ENCODE results near the gene VOPP1.
"Not testable (repeated sequence)": the region's sequence is repeated elsewhere in the genome, so short reads cannot be mapped to it uniquely, and the experiment has no call there.

The VOPP1 gene

GRCh38 chr7:55472928-55473725 lies 99.2 kb downstream of the VOPP1 start:
- no peak for DNase-seq (ENCODE audit: insufficient read length, low spot score)
- FAIRE-seq = no peak
- TF ChIP-seq TAF1 (IDR thresholded peaks at IDR 0.05; ENCODE audit: low read depth, low read length) (no peak), PAX5 (IDR thresholded peaks at IDR 0.05; ENCODE audit: insufficient read depth, low read length, severe bottlenecking) (no peak), SPI1 (IDR thresholded peaks at IDR 0.05; ENCODE audit: low read depth, low read length) (no peak), POLR2AphosphoS5 (IDR thresholded peaks at IDR 0.05; ENCODE audit: low read depth, low read length) (no peak), POU2F2 (IDR thresholded peaks at IDR 0.05; ENCODE audit: low read depth, low read length) (no peak), POLR2A (IDR thresholded peaks at IDR 0.05; ENCODE audit: low read depth, low read length) (no peak)

DNA sequence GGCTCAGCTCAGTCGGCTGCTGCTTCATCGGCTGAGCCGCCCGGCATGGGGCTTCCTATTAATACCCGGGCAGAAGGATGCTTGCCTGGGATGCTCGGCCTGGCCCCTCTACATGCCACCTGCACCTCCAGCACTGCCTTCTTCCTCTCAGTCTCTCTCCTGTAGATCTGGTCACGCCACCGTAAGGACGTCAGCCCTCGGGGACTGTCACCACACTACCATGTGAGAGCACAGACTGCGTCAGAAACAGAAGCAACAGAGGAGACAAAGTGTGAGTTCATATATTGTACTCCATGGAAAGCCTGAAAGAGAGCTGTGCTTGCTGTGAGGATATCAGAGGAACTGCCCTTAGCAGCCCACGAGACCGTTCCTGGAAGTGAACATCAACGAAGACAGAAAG lies 99.9 kb downstream of the VOPP1 start:
- not testable (repeated sequence) for DNase-seq (ENCODE audit: insufficient read length, low spot score)
- FAIRE-seq = peak; percentile 89

DNA sequence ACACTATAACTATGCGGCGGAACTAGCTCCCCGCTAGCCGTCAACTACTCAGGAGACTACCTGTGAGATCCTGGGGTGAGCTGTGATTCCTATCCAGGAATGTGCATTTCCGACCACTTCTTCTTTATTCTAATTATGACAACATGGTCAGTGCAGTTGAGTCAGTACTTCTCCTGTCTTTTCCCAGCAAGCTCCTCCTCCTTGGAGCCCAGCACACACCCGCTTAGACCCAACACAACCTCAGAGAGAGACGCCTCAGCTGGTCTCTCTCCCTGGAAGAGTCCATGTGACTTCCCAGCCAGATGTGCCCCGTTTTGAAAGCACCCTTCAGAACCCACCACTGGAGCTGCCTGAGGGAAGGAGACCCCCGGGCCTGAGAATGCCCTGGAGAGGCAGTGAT lies 100.7 kb downstream of the VOPP1 start:
- FAIRE-seq = peak; percentile 56

DNA sequence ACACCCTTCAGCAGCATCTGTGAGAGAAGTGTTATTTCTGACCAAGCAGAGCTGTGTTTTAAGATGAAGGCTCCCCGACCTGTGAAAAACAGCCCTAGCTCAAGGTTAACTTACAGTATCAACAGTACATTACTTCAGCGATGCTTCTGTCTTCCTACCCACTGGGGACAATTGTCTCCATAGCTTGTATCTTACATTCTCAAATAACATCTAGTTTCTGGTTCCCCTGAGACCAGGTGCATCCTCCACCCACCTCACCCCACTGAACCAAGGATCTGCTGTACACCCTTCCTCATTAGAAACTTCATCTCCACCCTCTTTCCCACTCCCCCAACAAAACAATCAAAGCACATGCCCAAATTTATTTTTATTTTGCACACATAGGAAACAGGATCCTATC lies 102.0 kb downstream of the VOPP1 start:
- no peak for FAIRE-seq
- DNase-seq (ENCODE audit: insufficient read length, low spot score) = no peak
- no peak for TF ChIP-seq TAF1 (IDR thresholded peaks at IDR 0.05; ENCODE audit: low read depth, low read length)
- no peak for TF ChIP-seq SPI1 (IDR thresholded peaks at IDR 0.05; ENCODE audit: low read depth, low read length)
- no peak for TF ChIP-seq POLR2A (IDR thresholded peaks at IDR 0.05; ENCODE audit: low read depth, low read length)
- TF ChIP-seq PAX5 (IDR thresholded peaks at IDR 0.05; ENCODE audit: insufficient read depth, low read length, severe bottlenecking) = no peak
- TF ChIP-seq POLR2AphosphoS5 (IDR thresholded peaks at IDR 0.05; ENCODE audit: low read depth, low read length) = no peak
- no peak for TF ChIP-seq POU2F2 (IDR thresholded peaks at IDR 0.05; ENCODE audit: low read depth, low read length)

More for the DNA sequence above, 100.7 kb downstream of the VOPP1 start:
- DNase-seq (ENCODE audit: insufficient read length, low spot score) = not testable (repeated sequence)

DNA sequence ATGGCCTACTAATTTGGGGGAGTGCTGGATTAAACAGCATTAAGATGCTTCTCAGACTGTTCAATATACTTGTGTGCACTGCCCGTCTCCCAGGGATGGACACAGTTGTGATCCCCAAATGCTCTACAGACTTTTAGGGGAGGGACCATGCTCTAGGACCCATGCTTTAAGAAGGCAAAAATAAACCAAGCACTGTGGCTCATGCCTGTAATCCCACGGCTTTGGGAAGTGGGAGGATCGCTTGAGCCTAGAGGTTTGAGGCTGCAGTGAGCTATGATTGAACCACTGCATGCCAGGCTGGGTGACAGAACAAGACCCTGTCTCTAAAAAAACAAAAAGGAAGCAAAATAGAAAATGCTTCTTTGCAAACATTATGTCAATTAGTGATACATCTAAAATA lies 102.6 kb downstream of the VOPP1 start:
- TF ChIP-seq POLR2AphosphoS5 (IDR thresholded peaks at IDR 0.05; ENCODE audit: low read depth, low read length) (no peak), SPI1 (IDR thresholded peaks at IDR 0.05; ENCODE audit: low read depth, low read length) (no peak), PAX5 (IDR thresholded peaks at IDR 0.05; ENCODE audit: insufficient read depth, low read length, severe bottlenecking) (no peak), POLR2A (IDR thresholded peaks at IDR 0.05; ENCODE audit: low read depth, low read length) (no peak), TAF1 (IDR thresholded peaks at IDR 0.05; ENCODE audit: low read depth, low read length) (no peak), POU2F2 (IDR thresholded peaks at IDR 0.05; ENCODE audit: low read depth, low read length) (no peak)
- FAIRE-seq = no peak

GRCh38 chr7:55469271-55469681 lies 103.0 kb downstream of the VOPP1 start:
- DNase-seq (ENCODE audit: insufficient read length, low spot score) = no peak
- TF ChIP-seq POLR2AphosphoS5 (IDR thresholded peaks at IDR 0.05; ENCODE audit: low read depth, low read length) (no peak), PAX5 (IDR thresholded peaks at IDR 0.05; ENCODE audit: insufficient read depth, low read length, severe bottlenecking) (no peak), POU2F2 (IDR thresholded peaks at IDR 0.05; ENCODE audit: low read depth, low read length) (no peak), SPI1 (IDR thresholded peaks at IDR 0.05; ENCODE audit: low read depth, low read length) (no peak), TAF1 (IDR thresholded peaks at IDR 0.05; ENCODE audit: low read depth, low read length) (no peak), POLR2A (IDR thresholded peaks at IDR 0.05; ENCODE audit: low read depth, low read length) (no peak)
- no peak for FAIRE-seq

More for the DNA sequence above, 102.6 kb downstream of the VOPP1 start:
- DNase-seq (ENCODE audit: insufficient read length, low spot score) = no peak

DNA sequence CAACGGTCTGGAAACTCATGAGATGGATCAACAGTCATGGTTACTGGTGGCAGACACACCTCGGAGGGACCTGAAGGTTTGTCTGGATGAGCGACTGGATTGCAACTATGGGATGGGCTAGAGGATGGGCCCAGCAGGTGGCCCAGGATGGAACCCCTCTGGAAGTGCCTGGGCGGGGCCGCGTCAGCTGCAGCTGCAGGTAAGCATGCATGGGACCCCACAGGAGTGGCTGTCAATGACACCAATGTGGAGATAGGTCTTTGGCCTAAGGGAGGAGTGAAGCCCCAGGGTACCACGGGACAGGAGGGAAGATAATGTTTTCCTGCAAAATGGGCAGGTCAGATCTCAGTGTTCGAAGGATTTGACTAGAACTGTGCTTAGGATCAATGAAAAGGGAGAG lies 103.8 kb downstream of the VOPP1 start:
- no peak for FAIRE-seq
- no peak for TF ChIP-seq POLR2AphosphoS5 (IDR thresholded peaks at IDR 0.05; ENCODE audit: low read depth, low read length)
- no peak for TF ChIP-seq SPI1 (IDR thresholded peaks at IDR 0.05; ENCODE audit: low read depth, low read length)
- no peak for TF ChIP-seq POU2F2 (IDR thresholded peaks at IDR 0.05; ENCODE audit: low read depth, low read length)
- TF ChIP-seq TAF1 (IDR thresholded peaks at IDR 0.05; ENCODE audit: low read depth, low read length) = no peak
- no peak for TF ChIP-seq POLR2A (IDR thresholded peaks at IDR 0.05; ENCODE audit: low read depth, low read length)
- TF ChIP-seq PAX5 (IDR thresholded peaks at IDR 0.05; ENCODE audit: insufficient read depth, low read length, severe bottlenecking) = no peak
- no peak for DNase-seq (ENCODE audit: insufficient read length, low spot score)

- TF ChIP-seq POLR2A (IDR thresholded peaks at IDR 0.05; ENCODE audit: low read depth, low read length) (no peak), POLR2AphosphoS5 (IDR thresholded peaks at IDR 0.05; ENCODE audit: low read depth, low read length) (no peak), TAF1 (IDR thresholded peaks at IDR 0.05; ENCODE audit: low read depth, low read length) (no peak), PAX5 (IDR thresholded peaks at IDR 0.05; ENCODE audit: insufficient read depth, low read length, severe bottlenecking) (no peak)
- no peak for DNase-seq (ENCODE audit: insufficient read length, low spot score)
- FAIRE-seq = no peak
Observed at GRCh38 chr7:55467047-55467593, 105.2 kb downstream of the VOPP1 start.

DNA sequence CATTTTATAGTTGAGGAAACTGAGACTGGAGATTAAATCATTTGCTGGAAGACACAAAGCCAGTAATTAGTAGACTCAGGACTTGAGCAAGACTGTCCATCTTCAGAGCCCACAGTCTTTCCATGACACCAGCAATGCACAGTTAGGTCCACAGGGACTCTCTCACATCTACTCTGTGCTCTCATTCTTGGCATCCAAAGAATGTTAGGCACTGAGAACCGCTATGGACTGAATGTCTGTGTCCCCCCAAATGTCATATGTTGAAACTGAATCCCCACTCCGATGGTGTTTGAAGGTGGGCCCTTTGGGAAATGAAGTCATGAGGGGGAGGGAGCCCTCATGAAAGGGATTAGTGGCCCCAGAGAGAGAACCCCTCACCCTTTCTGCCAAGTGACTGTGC lies 106.6 kb downstream of the VOPP1 start:
- no peak for DNase-seq (ENCODE audit: insufficient read length, low spot score)
- no peak for FAIRE-seq
- TF ChIP-seq PAX5 (IDR thresholded peaks at IDR 0.05; ENCODE audit: insufficient read depth, low read length, severe bottlenecking) (no peak), POLR2AphosphoS5 (IDR thresholded peaks at IDR 0.05; ENCODE audit: low read depth, low read length) (no peak), POU2F2 (IDR thresholded peaks at IDR 0.05; ENCODE audit: low read depth, low read length) (no peak), TAF1 (IDR thresholded peaks at IDR 0.05; ENCODE audit: low read depth, low read length) (no peak), SPI1 (IDR thresholded peaks at IDR 0.05; ENCODE audit: low read depth, low read length) (no peak)

DNA sequence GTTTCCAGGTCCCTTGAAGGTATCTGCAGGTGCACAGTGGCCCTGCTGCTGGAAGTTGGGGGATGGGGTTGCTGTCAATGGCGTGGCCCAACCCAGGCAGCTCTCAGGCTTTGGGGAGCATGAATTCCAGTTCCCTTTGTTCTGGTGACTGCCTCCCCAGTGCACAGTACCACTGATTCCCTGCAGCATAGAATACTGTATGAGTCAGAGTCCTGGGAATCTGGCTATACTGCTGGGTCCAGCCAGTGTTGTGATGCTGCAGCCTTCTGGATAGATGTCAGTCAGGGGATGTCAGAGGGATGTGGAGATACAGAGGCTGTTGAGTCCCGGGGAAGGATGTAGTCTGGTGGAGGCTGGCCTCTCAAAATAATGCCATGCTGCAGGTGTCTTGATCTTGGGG lies 107.9 kb downstream of the VOPP1 start:
- TF ChIP-seq POLR2AphosphoS5 (IDR thresholded peaks at IDR 0.05; ENCODE audit: low read depth, low read length) (no peak), POU2F2 (IDR thresholded peaks at IDR 0.05; ENCODE audit: low read depth, low read length) (no peak), POLR2A (IDR thresholded peaks at IDR 0.05; ENCODE audit: low read depth, low read length) (no peak), SPI1 (IDR thresholded peaks at IDR 0.05; ENCODE audit: low read depth, low read length) (no peak), PAX5 (IDR thresholded peaks at IDR 0.05; ENCODE audit: insufficient read depth, low read length, severe bottlenecking) (no peak), TAF1 (IDR thresholded peaks at IDR 0.05; ENCODE audit: low read depth, low read length) (no peak)
- FAIRE-seq (no peak), DNase-seq (ENCODE audit: insufficient read length, low spot score) (no peak)
